ENCODE data around the gene KIF5C.

DNA sequence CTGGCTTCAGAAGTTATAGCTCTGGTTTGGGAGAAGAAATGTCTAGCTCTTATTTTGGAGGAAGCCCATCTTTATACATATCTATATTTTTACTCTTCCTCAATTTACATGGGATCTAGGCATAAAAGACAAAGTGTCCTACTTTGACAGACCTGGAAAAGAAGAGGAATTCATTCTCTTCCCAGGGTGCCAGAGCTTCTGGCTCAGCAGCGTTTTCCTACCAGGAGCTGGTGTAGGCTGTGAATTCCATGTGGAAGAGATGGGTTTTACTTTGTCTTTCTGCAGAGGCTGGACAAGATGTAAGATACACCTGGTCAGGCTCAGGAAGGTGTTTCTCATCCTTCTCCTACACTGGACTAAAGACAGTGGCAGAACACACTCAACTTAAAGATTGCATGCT, 113.3 kb downstream of the KIF5C start:
- TF ChIP-seq, protein P1, sequence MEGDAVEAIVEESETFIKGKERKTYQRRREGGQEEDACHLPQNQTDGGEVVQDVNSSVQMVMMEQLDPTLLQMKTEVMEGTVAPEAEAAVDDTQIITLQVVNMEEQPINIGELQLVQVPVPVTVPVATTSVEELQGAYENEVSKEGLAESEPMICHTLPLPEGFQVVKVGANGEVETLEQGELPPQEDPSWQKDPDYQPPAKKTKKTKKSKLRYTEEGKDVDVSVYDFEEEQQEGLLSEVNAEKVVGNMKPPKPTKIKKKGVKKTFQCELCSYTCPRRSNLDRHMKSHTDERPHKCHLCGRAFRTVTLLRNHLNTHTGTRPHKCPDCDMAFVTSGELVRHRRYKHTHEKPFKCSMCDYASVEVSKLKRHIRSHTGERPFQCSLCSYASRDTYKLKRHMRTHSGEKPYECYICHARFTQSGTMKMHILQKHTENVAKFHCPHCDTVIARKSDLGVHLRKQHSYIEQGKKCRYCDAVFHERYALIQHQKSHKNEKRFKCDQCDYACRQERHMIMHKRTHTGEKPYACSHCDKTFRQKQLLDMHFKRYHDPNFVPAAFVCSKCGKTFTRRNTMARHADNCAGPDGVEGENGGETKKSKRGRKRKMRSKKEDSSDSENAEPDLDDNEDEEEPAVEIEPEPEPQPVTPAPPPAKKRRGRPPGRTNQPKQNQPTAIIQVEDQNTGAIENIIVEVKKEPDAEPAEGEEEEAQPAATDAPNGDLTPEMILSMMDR (conservative IDR thresholded peaks at IDR 0.05; ENCODE audit: low read length): no peak
- no peak for TF ChIP-seq EZH2phosphoT487 (IDR thresholded peaks at IDR 0.05; ENCODE audit: borderline replicate concordance, low read depth, low read length)

Data from OCI-LY7 (cell line).